ENCODE results near the gene NTMT1.
"Not testable (repeated sequence)": the region's sequence is repeated elsewhere in the genome, so short reads cannot be mapped to it uniquely, and the experiment has no call there.

NTMT1 gene

GRCh38 chr9:129661029-129661428, 35.1 kb downstream of the NTMT1 start:
- ChIA-PET POLR2A (ENCODE audit: low non-redundant PET) (interaction anchor here (0.7 kb wide), 1 partner anchor 65 kb away, joined by 3 read pairs; no protein-coding TSS in a partner anchor), CTCF (interaction anchor here (0.6 kb wide), 3 partner anchors 19 to 493 kb away, joined by 3 to 4 read pairs (median 3); no protein-coding TSS in a partner anchor)
- DNase-seq (ENCODE audit: low spot score): no peak
- no peak overlapping the region for H3K27ac ChIP-seq
- no peak for TF ChIP-seq CTCF (conservative IDR thresholded peaks at IDR 0.05; ENCODE audit: low read depth)

GRCh38 chr9:129662239-129662638, 36.3 kb downstream of the NTMT1 start:
- not testable (repeated sequence) for H3K27ac ChIP-seq; DNase-seq (ENCODE audit: low spot score)
- ChIA-PET POLR2A (ENCODE audit: low non-redundant PET) (interaction anchor here (0.6 kb wide), 2 partner anchors 40 to 75 kb away, joined by 3 to 7 read pairs; no protein-coding TSS in a partner anchor), CTCF (interaction anchor here (0.6 to 0.7 kb wide), 3 partner anchors 64 to 489 kb away, joined by 3 to 4 read pairs (median 3); no protein-coding TSS in a partner anchor)

GRCh38 chr9:129664746-129665388, 38.9 kb downstream of the NTMT1 start:
- no peak for DNase-seq (ENCODE audit: low spot score)
- TF ChIP-seq CTCF (conservative IDR thresholded peaks at IDR 0.05; ENCODE audit: low read depth): no peak
- ChIA-PET CTCF (no interaction called here), POLR2A (ENCODE audit: low non-redundant PET) (interaction anchor here (0.6 kb wide), 1 partner anchor 26 kb away, joined by 4 read pairs; no protein-coding TSS in a partner anchor)
- H3K27ac ChIP-seq: no peak overlapping the region

- DNase-seq (ENCODE audit: low spot score): no peak
- CTCF ChIA-PET: no interaction called here
- no peak within 1 kb of the TSS for H3K27ac ChIP-seq
- POLR2A ChIA-PET (ENCODE audit: low non-redundant PET): interaction anchor here (0.6 kb wide), 1 partner anchor 25 kb away, joined by 4 read pairs; no protein-coding TSS in a partner anchor
- TF ChIP-seq CTCF (conservative IDR thresholded peaks at IDR 0.05; ENCODE audit: low read depth): no peak
Observed at GRCh38 chr9:129665389-129665775, 39.4 kb downstream of the NTMT1 start, which contains the start of gene PRRX2. TSS of gene PRRX2 (plus strand) at chr9:129665647. CDS start at chr9:129665868, 221 bp downstream.

GRCh38 chr9:129665814-129666520, 40.0 kb downstream of the NTMT1 start:
- CTCF ChIA-PET: no interaction called here
- POLR2A ChIA-PET (ENCODE audit: low non-redundant PET): interaction anchor here (0.6 kb wide), 1 partner anchor 25 kb away, joined by 4 read pairs; no protein-coding TSS in a partner anchor
- DNase-seq (ENCODE audit: low spot score): no peak
- no peak overlapping the region for H3K27ac ChIP-seq
- no peak for TF ChIP-seq CTCF (conservative IDR thresholded peaks at IDR 0.05; ENCODE audit: low read depth)

- CTCF ChIA-PET: interaction anchor here (0.6 kb wide), 1 partner anchor 162 kb away, joined by 3 read pairs; no protein-coding TSS in a partner anchor
- TF ChIP-seq CTCF (conservative IDR thresholded peaks at IDR 0.05; ENCODE audit: low read depth): no peak
- DNase-seq (ENCODE audit: low spot score): no peak
- POLR2A ChIA-PET (ENCODE audit: low non-redundant PET): no interaction called here
- no peak overlapping the region for H3K27ac ChIP-seq
Observed at GRCh38 chr9:129666575-129666974, 40.6 kb downstream of the NTMT1 start.

Measured in RWPE1 (cell line).